RPMI7951 (cell line): ENCODE data around the gene CLIC5. TPM values are rescaled to one million over a fixed set of nuclear protein-coding genes. Genes with fewer than 3 reads are reported as not detected.

ENCODE experiments used
- DNase-seq: peaks from one replicate; pipeline ENCODE4 v3.0.0-alpha.2; 2012; ENCODE audit warnings: low read depth
- total RNA-seq: library from RNA; depleted of rRNA; stranded (reverse); fragments of >200 nt; shearing (Covaris generic); gene quantifications from 2 replicates; pipeline ENCODE4 v1.2.3, GENCODE V29; 2014

CLIC5 gene
- total RNA-seq, 1 experiment from 2014 or later: not detected

- no peak for DNase-seq
Measured at GRCh38 chr6:46035242-46035641, 19.6 kb upstream of the CLIC5 start.

DNA sequence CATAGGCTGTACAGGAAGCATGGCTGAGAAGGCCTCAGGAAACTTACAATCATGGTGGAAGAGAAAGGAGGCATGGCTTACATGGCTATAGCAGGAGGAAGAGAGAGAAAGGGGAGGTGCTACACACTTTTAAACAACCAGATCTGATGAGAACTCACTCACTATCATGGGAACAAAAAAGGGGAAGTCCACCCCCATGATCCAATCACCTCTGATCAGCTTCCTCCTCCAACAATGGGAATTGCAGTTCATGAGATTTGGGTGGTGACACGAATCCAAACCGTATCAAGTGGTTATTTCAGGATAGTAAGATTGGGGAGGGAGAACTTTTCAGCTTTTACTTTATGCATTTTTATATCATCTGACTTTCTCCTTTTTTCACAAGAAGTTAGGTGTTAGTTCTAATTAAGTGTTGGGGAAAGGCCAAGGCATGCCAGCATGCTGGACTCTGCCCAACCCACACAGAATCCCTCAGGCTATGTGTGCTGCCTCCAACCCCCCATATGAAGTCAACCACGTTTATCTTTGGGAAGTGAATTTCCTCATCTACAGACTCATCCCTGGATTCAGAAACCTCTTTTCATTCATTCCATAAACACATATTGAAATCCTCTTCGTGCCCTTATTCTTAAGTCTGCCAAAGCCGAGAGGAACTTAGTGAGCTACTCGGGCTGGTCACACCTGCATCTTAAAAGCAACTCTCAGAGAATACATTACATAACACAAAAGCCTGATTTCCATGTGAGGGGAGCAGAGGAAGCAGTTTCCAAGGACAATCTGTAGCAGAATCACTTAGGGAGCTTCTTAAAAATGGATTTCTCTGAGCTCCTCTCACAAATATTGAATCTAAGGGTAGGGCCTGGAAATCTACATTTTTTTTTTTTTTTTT lies 16.7 kb upstream of the CLIC5 start:
- DNase-seq: peak; percentile 28

GRCh38 chr6:46029602-46030001 lies 13.9 kb upstream of the CLIC5 start:
- no peak for DNase-seq

- no peak for DNase-seq
Measured at GRCh38 chr6:46026307-46026706, 10.6 kb upstream of the CLIC5 start.

GRCh38 chr6:46025573-46025972 lies 9.9 kb upstream of the CLIC5 start:
- DNase-seq: no peak

- DNase-seq: no peak
Measured at GRCh38 chr6:46024124-46024769, 8.6 kb upstream of the CLIC5 start.

DNA sequence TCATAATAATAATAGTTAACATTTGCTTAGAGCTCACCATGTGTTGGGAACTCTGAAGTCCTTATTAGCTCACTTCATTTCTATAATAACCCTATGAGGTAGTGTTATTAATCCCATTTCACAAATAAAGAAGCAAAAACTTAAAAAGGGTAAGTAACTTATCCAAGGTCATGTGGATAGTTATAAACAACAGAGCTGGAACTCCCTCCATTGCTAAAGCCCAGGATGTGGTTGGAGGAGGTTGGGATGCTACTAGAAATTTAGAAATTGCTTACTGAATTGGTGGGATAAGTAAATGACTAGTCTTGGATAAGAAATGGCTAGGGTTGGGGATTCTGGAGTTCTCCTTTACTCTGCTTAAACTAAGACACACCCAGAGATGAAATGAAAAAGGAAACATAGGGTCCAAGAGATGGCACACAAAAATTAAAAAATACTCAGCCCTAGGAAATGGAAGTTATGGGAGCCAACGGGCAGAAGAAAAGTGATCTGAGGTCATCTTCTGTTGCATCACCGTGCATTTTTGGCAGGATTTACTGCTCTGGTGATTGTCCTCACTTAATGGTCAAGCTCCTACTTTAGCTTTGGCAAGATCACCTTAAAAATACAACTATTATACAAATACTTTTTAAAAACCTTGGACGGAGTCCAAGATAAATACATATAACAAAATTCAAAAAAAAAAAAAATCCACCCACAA lies 7.7 kb upstream of the CLIC5 start:
- peak; percentile 15 for DNase-seq

DNA sequence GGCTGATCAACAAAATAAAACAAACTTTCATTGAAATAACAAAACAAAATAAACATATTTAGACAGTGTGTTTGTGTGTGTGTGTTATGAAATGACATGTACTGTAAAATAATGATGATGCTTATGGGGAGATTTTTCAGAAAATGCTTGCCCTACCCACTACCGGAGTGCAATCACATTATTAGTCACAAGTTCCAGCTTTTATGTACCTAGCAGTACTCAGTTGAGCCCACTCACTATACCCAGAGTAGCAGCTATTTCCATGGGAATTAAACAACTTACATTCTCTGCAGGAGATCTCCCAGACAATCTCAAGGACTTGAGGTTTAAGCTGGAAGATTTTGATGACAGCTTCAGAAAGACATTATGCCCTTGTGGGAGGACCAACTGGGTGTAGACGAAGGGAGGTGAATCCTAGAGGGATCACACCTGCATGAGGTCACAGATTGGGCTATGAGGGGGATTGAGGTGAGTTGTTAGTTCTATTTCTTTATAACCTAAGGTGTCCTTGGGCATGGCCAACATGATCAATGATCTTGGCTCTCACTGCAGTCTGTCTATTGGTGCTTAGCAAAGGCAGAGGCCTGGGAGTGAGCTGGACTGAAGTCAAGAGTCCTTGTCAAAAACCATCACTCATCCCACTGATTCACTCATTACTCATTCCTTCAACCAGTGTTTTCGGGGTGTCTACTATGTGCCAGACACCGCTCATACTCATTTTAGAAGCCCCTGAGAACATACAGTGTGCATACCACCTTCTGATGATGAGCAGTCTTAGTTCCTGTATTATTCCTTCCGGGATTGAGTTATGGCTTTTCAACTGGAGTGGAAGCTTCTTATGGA lies 6.7 kb upstream of the CLIC5 start:
- DNase-seq: no peak

GRCh38 chr6:46017726-46018125 lies 2.1 kb upstream of the CLIC5 start:
- no peak for DNase-seq

GRCh38 chr6:46016063-46016608 lies 476 bp upstream of the CLIC5 start:
- no peak for DNase-seq

- DNase-seq: no peak
Measured at GRCh38 chr6:46014511-46015118, 1.0 kb downstream of the CLIC5 start.

- DNase-seq: no peak
Measured at GRCh38 chr6:46014046-46014445, 1.6 kb downstream of the CLIC5 start.

DNA sequence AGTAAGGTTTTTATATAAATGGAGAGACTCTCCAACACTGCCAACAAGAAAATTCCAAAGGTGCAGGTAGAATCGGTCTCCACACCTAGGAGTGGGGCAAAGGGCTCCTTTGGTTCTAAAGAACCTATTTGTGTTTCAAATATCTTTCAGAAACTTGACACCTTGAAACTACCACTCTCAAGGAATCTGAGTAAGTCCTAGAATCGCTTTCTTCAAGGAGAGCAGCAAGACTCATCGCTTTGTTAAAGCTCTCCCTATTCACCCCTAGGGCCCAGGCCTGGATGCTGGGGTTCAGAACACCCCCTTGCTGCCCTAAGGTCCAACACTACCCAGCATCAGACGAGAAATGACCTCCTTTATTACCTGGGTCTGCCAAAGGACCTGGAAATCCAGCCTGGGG lies 2.0 kb downstream of the CLIC5 start:
- DNase-seq: no peak

DNA sequence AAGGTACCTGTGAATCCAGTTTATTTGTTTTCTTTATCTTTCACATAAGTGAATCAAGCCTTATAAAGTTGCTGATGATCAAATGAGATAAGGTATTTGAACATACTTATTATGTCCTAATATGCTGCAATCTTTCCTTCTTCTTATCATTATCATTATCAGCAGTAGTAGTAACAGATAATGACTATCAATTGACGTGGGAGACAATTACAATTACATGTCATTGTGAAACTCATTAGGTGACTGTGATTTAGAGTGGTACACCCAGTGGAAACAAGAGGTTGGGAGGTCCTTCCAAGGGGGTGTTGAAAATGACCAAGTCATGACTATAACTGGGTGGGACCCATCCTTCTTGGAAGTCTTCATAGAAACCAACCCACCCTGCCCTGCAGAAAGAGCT lies 2.8 kb downstream of the CLIC5 start:
- DNase-seq: no peak

DNA sequence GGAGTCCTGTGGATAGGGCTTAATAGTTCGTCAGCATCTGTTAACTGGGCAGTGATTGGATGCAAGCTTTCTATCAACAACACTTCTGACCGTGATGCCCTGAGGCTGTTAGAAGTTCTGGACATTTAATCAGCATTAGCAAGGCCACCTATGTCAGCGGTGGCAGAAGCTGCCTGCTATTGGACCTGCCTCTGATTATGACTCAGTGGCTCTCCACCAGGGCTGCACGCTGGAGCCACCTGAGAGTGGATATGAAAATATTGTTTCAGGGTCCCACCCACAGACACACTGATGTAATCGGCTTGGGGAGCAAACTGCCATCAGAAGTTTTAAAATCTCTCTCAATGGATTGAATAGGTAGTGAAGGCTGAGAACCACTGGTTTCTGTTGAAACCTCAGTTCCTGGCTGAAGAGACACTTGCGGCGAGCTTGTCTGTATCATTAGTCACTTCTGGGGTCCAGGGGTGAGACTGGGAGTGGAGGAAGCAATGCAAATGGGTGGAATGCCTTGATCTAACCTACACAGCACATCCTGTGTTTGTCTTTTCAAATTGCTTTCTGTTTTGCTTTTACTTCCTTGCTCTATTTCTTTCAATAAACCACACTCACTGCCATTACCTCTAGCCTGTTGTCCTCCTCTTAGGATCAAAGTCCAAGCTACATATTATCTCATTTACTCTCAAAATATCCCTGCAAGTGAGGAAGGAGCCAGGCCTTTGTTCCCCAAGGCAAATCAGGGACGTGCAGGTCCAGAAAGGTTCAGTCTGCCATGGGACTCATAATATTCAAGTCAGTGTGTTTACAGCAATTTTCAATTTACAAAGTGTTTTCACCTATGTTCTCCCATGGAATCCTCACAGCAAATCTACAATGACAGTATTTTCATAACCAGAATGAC lies 4.2 kb downstream of the CLIC5 start:
- DNase-seq: peak; percentile 24

DNA sequence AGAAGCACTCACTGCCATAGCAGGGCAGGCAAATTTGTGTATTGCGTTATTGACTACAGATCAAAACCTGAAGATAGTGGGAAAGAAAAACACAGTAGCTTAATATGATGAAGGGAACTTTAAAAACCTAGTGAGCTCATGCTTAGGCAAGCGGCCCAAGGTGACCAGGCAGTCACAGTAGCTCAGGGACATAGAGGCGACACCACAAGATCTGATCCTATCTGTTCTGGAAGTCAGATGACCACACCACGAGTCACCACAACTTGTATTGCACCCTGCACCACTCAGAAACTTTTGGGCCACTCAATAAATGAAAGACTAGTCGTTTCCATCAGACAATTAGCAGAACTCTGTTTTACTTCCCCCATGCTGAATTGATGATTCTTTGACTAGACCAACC lies 4.9 kb downstream of the CLIC5 start:
- DNase-seq: no peak

DNA sequence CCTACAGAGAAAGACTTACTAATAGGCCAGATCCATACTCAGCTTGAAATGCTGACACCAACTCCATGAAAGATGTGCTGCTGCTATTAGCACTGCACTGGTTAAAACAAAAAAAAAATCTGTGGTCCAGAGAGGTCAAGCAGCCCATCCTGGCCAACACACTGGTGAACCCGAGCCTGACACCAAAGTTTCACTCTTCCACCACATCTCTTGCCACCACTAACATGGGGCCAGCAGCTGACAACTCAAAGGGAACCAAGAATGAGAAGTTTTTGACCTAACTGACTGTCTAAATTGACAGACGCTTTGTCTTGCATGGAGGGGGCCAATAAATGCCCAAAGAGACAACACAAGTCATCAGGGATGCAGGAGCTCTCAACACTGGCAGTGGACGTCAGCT lies 5.4 kb downstream of the CLIC5 start:
- no peak for DNase-seq

DNA sequence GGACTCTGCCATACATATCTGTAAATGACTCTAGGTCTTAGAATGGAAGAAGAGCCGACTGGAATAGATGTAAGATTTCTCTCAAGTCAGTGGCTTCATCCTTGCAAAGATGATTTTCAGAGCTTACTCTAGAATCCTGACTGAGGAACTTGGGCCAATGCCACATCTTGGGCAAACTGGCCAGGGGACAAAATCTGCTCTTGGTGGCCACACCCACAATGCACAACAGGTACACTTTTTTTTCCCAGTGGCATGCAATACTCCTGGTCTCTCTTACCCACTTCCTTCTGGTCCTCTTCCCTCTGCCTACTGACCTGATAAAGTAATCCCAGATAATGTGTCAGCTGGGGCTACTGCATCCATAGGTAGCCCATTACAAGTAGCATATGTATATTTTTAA lies 13.4 kb downstream of the CLIC5 start:
- no peak for DNase-seq

DNA sequence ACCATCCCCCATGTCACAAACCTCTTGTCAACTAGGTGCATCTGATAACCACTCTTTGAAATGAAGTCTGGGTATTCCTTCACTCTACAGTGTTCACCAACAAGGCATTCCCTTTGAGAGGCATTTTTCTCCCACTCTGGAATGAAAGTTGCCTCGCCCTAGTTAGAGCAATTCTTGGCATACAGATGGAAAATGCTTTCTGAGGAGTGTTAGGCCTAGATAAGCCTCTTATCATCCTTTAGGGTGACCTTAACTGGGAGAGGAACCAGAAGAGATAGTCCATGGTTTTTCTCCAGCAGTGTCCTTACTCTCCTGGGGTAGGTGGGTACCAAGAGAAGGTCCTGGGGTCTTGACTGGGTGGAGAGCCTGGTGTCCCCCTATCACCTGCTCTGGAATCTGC lies 14.8 kb downstream of the CLIC5 start:
- DNase-seq: no peak

DNA sequence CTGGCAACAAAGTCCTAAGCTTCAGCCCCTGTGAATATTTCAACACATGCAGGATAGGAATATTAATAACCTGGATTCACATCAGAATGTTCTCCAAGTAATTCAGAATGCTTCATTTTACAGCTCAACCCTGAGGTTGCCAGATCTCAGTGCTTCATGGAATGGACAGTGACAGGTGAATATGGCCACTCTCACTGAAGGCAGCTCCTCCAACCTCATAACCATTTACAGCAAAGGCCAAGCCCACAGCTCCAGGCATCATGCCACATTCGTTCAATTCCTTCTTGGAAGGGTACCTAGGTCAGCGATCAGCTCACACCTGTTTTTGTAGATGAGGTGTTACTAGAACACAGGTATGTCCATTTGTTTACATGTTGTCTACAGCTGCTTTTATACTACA lies 17.1 kb downstream of the CLIC5 start:
- no peak for DNase-seq
